HG02852 (cell line): Measurements from ENCODE around the gene CCDC152.
"Not testable (repeated sequence)": the region's sequence is repeated elsewhere in the genome, so short reads cannot be mapped to it uniquely, and the experiment has no call there.

ENCODE experiments used
- ATAC-seq: cut with Tn5 transposase; IDR thresholded peaks from one replicate; pipeline ENCODE4 v1.9.1; 2021; ENCODE audit warnings: mild to moderate bottlenecking, moderate library complexity; ENCODE audit not compliant: unreplicated experiment

The CCDC152 gene

DNA sequence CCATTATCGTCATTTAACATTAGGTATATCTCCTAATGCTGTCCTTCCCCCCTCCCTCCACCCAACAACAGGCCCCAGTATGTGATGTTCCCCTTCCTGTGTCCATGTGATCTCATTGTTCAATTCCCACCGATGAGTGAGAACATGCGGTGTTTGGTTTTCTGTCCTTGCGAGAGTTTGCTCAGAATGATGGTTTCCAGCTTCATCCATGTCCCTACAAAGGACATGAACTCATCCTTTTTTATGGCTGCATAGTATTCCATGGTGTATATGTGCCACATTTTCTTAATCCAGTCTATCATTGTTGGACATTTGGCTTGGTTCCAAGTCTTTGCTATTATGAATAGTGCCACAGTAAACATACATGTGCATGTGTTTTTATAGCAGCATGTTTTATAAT, 87.8 kb downstream of the CCDC152 start:
- not testable (repeated sequence) for ATAC-seq

DNA sequence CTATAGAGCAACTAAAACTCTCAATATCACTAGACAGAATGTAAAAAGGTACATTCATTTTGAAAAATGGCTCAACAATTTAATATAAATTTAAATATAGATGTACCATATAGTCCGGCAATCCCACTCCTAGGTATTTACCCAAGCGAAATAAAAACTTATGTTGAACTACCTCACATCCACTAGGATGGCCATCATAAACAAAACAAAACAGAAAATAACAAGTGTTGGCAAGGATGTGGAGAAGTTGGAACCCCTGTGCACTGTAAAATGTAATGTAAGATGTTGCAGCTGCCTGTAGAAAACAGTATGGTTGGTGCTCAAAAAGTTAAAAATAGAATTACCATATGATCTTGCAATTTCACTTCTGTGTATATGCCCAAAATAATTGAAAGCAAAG, 91.9 kb downstream of the CCDC152 start:
- ATAC-seq = no peak

DNA sequence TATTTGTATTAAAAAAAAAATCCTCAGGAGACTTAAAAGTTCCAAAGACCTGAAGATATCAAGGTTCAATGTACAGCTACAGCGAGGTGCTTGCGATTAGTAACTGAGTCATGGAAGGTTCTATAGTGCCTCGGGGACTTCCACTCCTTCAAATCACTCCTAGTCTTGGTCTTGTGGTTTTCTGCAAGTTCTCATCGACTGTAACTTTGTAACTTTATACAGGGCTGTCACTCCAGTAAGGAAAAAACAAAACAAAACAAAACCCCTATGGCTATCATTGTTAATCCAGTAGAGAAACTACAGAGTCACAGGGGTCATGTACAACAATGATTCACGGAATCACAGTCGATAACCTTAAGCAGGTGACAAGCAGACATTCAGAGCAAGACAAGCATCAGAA, 94.9 kb downstream of the CCDC152 start:
- ATAC-seq = no peak
